ENCODE data around the gene RSPH1. TPM values are rescaled to one million over a fixed set of nuclear protein-coding genes. Genes with fewer than 3 reads are reported as not detected.

RSPH1 gene
- polyA plus RNA-seq, 1 of the 3 experiments (the other 2 are of a cell fraction), result 0.97 TPM

- TF ChIP-seq REST (IDR thresholded peaks at IDR 0.05; ENCODE audit: low read depth, low read length) (no peak), SMC3 (IDR thresholded peaks at IDR 0.05; ENCODE audit: low read depth, low read length) (no peak), FOXM1 (IDR thresholded peaks at IDR 0.05; ENCODE audit: low read depth) (no peak)
These were observed 70.4 kb downstream of the RSPH1 start (continued) for GRCh38 chr21:42425591-42425990.

- ChIA-PET CTCF (no interaction called here), POLR2A (no interaction called here)
- Histone ChIP-seq H3K27me3 (ENCODE audit: insufficient read depth) (no peaks in the 10 kb centered on the region), H3K4me1 (ENCODE audit: control insufficient read depth in 1 of 2, insufficient read depth in 2 of 2, low read depth in 1 of 2, low read length in 1 of 2) (peaks cover 0 to 6% of the 10 kb centered on the region in 2 experiments; a peak in 2 of 4 replicates), H2AFZ (ENCODE audit: low read depth) (no peak overlapping the region), H3F3A (replicated peaks; ENCODE audit: insufficient read depth) (no peaks in the 10 kb centered on the region), H3K27ac (ENCODE audit: low read depth in 2 of 2, low read length in 1 of 2) (no peak overlapping the region), H3K9me2 (no peaks in the 10 kb centered on the region), H3K79me2 (ENCODE audit: insufficient read depth) (no peaks in the 10 kb centered on the region), H4K20me1 (ENCODE audit: insufficient read depth) (no peaks in the 10 kb centered on the region), H3K36me3 (replicated peaks in 1 of 2; ENCODE audit: control insufficient read depth in 1 of 2, insufficient read depth in 2 of 2, low read length in 1 of 2) (no peaks in the 10 kb centered on the region), H3K4me3 (ENCODE audit: low read depth in 2 of 2, low read length in 1 of 2) (no peak overlapping the region), H3K4me2 (no peak overlapping the region), H3K9me3 (no peaks in the 10 kb centered on the region), H3K9ac (no peak overlapping the region)
- no peak for TF ChIP-seq GABPA (IDR thresholded peaks at IDR 0.05; ENCODE audit: low read depth)
- TF ChIP-seq SIN3A (IDR thresholded peaks at IDR 0.05; ENCODE audit: borderline replicate concordance, low read depth, low read length), result no peak
- no peak for TF ChIP-seq TAF1 (IDR thresholded peaks at IDR 0.05; ENCODE audit: borderline replicate concordance, low read depth, low read length)
- no peak for TF ChIP-seq NRF1 (IDR thresholded peaks at IDR 0.05; ENCODE audit: low read depth, low read length)
- TF ChIP-seq MEF2A (IDR thresholded peaks at IDR 0.05; ENCODE audit: borderline replicate concordance, low read depth), result no peak
- DNase-seq, result no peak
- 32% methylated on average over 12 of the region's 12 CpGs for WGBS (ENCODE audit: low lambda C conversion rate)
These were observed 71.0 kb downstream of the RSPH1 start for GRCh38 chr21:42424914-42425541.

- H3K4me2 ChIP-seq, result no peak overlapping the region
- POLR2A ChIA-PET, result no interaction called here
- H3K36me3 ChIP-seq (replicated peaks in 1 of 2; ENCODE audit: control insufficient read depth in 1 of 2, insufficient read depth in 2 of 2, low read length in 1 of 2), result no peaks in the 10 kb centered on the region
These were observed 72.3 kb downstream of the RSPH1 start for GRCh38 chr21:42423685-42424084.

More at GRCh38 chr21:42423685-42424084, 72.3 kb downstream of the RSPH1 start:
- TF ChIP-seq PBX3 (IDR thresholded peaks at IDR 0.05) (no peak), POLR2AphosphoS5 (IDR thresholded peaks at IDR 0.05; ENCODE audit: low read depth, low read length) (no peak), TEAD4 (IDR thresholded peaks at IDR 0.05; ENCODE audit: borderline replicate concordance, insufficient read depth) (no peak), NFIC (IDR thresholded peaks at IDR 0.05; ENCODE audit: borderline replicate concordance) (no peak), MEF2A (IDR thresholded peaks at IDR 0.05; ENCODE audit: borderline replicate concordance, low read depth) (no peak), FOSL2 (IDR thresholded peaks at IDR 0.05; ENCODE audit: borderline replicate concordance, low read depth) (no peak), EP300 (IDR thresholded peaks at IDR 0.05; ENCODE audit: borderline replicate concordance in 1 of 2, low read depth in 1 of 2, low read length in 1 of 2) (no peak), EZH2phosphoT487 (IDR thresholded peaks at IDR 0.05; ENCODE audit: borderline replicate concordance, low read depth) (no peak), SMC3 (IDR thresholded peaks at IDR 0.05; ENCODE audit: low read depth, low read length) (no peak), NRF1 (IDR thresholded peaks at IDR 0.05; ENCODE audit: low read depth, low read length) (no peak), IRF3 (IDR thresholded peaks at IDR 0.05; ENCODE audit: low read depth, low read length) (no peak)
- no peaks in the 10 kb centered on the region for H3K79me2 ChIP-seq (ENCODE audit: insufficient read depth)
- H3K9me2 ChIP-seq, result no peaks in the 10 kb centered on the region
- no peaks in the 10 kb centered on the region for H3K9me3 ChIP-seq
- H3K4me3 ChIP-seq (ENCODE audit: low read depth in 2 of 2, low read length in 1 of 2), result no peak overlapping the region
- H3F3A ChIP-seq (replicated peaks; ENCODE audit: insufficient read depth), result no peaks in the 10 kb centered on the region
- H2AFZ ChIP-seq (ENCODE audit: low read depth), result no peak overlapping the region
- no peaks in the 10 kb centered on the region for H4K20me1 ChIP-seq (ENCODE audit: insufficient read depth)
- no peaks in the 10 kb centered on the region for H3K27me3 ChIP-seq (ENCODE audit: insufficient read depth)
- 10% methylated on average over 2 of the region's 2 CpGs for WGBS (ENCODE audit: low lambda C conversion rate)
- CTCF ChIA-PET, result interaction anchor here (1.1 kb wide), 1 partner anchor 12 kb away, joined by 3 read pairs; no protein-coding TSS in a partner anchor
- no peak overlapping the region for H3K27ac ChIP-seq (ENCODE audit: low read depth in 2 of 2, low read length in 1 of 2)
- H3K9ac ChIP-seq, result no peak overlapping the region
- H3K4me1 ChIP-seq (ENCODE audit: control insufficient read depth in 1 of 2, insufficient read depth in 2 of 2, low read depth in 1 of 2, low read length in 1 of 2), result peaks cover 0 to 6% of the 10 kb centered on the region in 2 experiments; a peak in 2 of 4 replicates
- no peak for DNase-seq
